Lung (tissue), 12 donors: ENCODE measurements around the gene IFIH1. TPM values are rescaled to one million over a fixed set of nuclear protein-coding genes. Genes with fewer than 3 reads are reported as not detected.

Experiments
- ATAC-seq: fragments of 200-7000 bp; cut with Tn5 transposase; one replicate; pipeline ENCODE4 v1.9.1; 2020; ENCODE audit warnings: moderate number of reproducible peaks; ENCODE audit not compliant: insufficient read depth, low FRiP score
- DNase-seq, 3 donors: peaks; one replicate each; pipeline ENCODE4 v3.0.0-alpha.2; 2013 to 2017
- H3K27ac ChIP-seq, 2 donors: one replicate each; pipeline ENCODE4 v1.5.1; 2013; ENCODE audit warnings: mild to moderate bottlenecking in 2 of 2, moderate library complexity in 2 of 2, control low read depth in 1 of 2, inconsistent platforms in 1 of 2, low read depth in 1 of 2, low read length in 1 of 2
- H3K27me3 ChIP-seq, 3 donors: one replicate each; pipeline ENCODE4 v1.5.1; 2013; ENCODE audit warnings: low read length in 2 of 3; ENCODE audit not compliant: control insufficient read depth in 3 of 3, insufficient read depth in 3 of 3
- H3K36me3 ChIP-seq, 4 donors: one replicate each; pipeline ENCODE4 v1.5.1; 2013; ENCODE audit warnings: low read length in 4 of 4, mild to moderate bottlenecking in 1 of 4, moderate library complexity in 1 of 4; ENCODE audit not compliant: control insufficient read depth in 4 of 4, insufficient read depth in 4 of 4
- H3K4me1 ChIP-seq, 5 donors: one replicate each; pipeline ENCODE4 v1.5.1; 2013; ENCODE audit warnings: low read length in 5 of 5, mild to moderate bottlenecking in 2 of 5, moderate library complexity in 1 of 5; ENCODE audit not compliant: control insufficient read depth in 5 of 5, insufficient read depth in 5 of 5
- H3K4me3 ChIP-seq: one replicate; pipeline ENCODE4 v1.5.1; 2013; ENCODE audit warnings: mild to moderate bottlenecking, control low read depth, moderate library complexity
- H3K9ac ChIP-seq, 2 donors: one replicate each; pipeline ENCODE4 v1.5.1; 2013; ENCODE audit warnings: low read length in 2 of 2, control low read depth in 1 of 2; ENCODE audit not compliant: insufficient read depth in 1 of 2
- H3K9me3 ChIP-seq, 4 donors: one replicate each; pipeline ENCODE4 v1.5.1; 2013; ENCODE audit warnings: low read length in 3 of 4, mild to moderate bottlenecking in 1 of 4, moderate library complexity in 1 of 4; ENCODE audit not compliant: control insufficient read depth in 4 of 4, insufficient read depth in 3 of 4
- WGBS, 2 donors: extraction: QIAGEN DNeasy Blood & Tissue Kit; methylation state at CpG; one replicate each; pipeline ENCODE4 v1.1.7; 2013; 5-methylcytosine and 5-hydroxymethylcytosine counted together
- polyA plus RNA-seq, 2 donors: library from polyadenylated mRNA; stranded (reverse); fragments of 200-250 nt; gene quantifications; one replicate each; pipeline ENCODE4 v1.2.1, GENCODE V29; 2013
- total RNA-seq, 2 donors: library from RNA; depleted of rRNA in 1 of 2; stranded (reverse); fragments of >200 nt in 1 of 2; gene quantifications; one replicate each; pipeline ENCODE4 v1.2.1, GENCODE V29; 2014 to 2021
- TF ChIP-seq, protein P1 (sequence below): IDR thresholded peaks from 2 replicates; pipeline ENCODE4 v1.5.1; 2012; ENCODE audit warnings: mild to moderate bottlenecking; ENCODE audit errors: control extremely low read depth, extremely low read depth
- donor health status: control.
- donor health status: control.
- donor health status: Bipolar disorder and iron deficiency.
- donor health status: healthy.
- donor health status: DM: yes; HTN: yes; CAD: no.

IFIH1 gene
- total and polyA plus RNA-seq, 4 donors, result 9.4 to 26.1 (median 20.1) TPM

DNA sequence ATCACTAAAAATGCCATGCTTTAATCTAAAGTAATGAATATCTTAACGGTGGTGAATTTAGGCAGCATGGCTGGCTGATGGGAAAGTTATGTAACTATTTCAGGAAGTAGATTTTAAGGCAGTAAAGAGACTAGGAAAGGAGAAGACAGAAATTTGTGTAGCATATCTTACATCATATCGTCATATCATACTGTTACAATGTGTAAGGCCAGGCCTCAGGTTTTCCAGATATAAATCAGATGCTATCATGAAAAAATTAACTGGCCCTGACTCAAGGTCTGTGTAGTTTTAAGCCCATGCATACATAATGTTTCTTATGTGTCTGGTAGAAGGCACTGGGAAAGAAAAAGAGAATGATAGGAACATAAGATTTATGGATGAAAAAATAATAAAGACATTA is 66.3 kb downstream of the IFIH1 start:
- H3K9me3 ChIP-seq, result peaks cover 0 to 4% (median 2%) of the 10 kb centered on the region in 4 donors
- no peak for ATAC-seq

DNA sequence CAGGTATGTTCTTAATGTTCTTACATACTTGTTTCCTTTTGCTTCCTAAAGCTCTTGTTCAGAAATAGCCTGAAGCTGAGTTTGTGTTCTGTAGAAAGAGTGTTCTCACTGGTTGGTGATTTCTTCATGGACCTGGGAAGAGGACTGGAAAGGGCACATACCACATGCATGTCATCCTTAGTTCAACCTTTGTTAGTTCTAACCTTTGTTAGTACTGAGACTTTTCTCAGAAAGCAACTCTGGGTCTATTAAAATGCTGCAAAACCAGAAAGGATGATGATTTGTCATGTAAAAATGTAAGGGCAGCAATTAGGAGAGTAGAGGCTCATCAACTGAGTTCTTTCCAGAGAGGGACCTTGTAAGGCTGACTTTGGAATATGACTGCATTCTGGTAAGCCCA is 72.7 kb downstream of the IFIH1 start:
- H3K36me3 ChIP-seq, result peaks cover 0 to 4% (median 0%) of the 10 kb centered on the region in 4 donors
- no peak overlapping the region for H3K9ac ChIP-seq
- TF ChIP-seq, protein P1, sequence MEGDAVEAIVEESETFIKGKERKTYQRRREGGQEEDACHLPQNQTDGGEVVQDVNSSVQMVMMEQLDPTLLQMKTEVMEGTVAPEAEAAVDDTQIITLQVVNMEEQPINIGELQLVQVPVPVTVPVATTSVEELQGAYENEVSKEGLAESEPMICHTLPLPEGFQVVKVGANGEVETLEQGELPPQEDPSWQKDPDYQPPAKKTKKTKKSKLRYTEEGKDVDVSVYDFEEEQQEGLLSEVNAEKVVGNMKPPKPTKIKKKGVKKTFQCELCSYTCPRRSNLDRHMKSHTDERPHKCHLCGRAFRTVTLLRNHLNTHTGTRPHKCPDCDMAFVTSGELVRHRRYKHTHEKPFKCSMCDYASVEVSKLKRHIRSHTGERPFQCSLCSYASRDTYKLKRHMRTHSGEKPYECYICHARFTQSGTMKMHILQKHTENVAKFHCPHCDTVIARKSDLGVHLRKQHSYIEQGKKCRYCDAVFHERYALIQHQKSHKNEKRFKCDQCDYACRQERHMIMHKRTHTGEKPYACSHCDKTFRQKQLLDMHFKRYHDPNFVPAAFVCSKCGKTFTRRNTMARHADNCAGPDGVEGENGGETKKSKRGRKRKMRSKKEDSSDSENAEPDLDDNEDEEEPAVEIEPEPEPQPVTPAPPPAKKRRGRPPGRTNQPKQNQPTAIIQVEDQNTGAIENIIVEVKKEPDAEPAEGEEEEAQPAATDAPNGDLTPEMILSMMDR, result no peak
- no peak overlapping the region for H3K4me3 ChIP-seq
- peaks cover 0 to 4% (median under 1%) of the 10 kb centered on the region in 4 donors for H3K9me3 ChIP-seq
- peaks cover 0 to 9% (median 0%) of the 10 kb centered on the region in 5 donors for H3K4me1 ChIP-seq
- H3K27ac ChIP-seq, result no peak overlapping the region
- H3K27me3 ChIP-seq, result no peaks in the 10 kb centered on the region
- DNase-seq, result no peak
- no peak for ATAC-seq

More for the DNA sequence above, 66.3 kb downstream of the IFIH1 start:
- peaks cover 0 to 9% (median 0%) of the 10 kb centered on the region in 5 donors for H3K4me1 ChIP-seq
- no peak overlapping the region for H3K9ac ChIP-seq
- H3K36me3 ChIP-seq, result peaks cover 0 to 3% (median 0%) of the 10 kb centered on the region in 4 donors
- no peak overlapping the region for H3K27ac ChIP-seq
- H3K4me3 ChIP-seq, result no peak overlapping the region
- no peaks in the 10 kb centered on the region for H3K27me3 ChIP-seq
- 33 to 71% methylated on average over 2 of the region's 2 CpGs for WGBS, 2 donors
- TF ChIP-seq, protein P1, result no peak
- no peak for DNase-seq

DNA sequence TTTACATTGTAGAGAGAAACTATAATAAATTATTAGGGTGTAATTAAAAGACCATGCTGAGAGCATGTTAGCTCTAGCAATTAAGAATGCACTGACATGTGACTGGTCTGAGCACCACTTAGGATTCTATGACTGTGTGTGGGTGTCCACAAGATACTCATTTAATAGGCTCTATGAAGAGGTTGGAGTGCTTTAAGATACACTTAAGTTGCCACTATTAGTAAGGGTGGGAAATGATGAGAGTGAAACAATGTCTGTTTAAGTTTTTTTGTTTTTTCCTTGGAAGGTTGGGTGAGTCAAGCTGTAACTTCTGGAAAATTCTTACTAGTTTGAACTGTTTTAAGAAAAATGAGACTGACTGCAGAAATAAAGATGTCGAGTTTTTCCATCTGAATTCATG is 73.4 kb downstream of the IFIH1 start:
- no peak overlapping the region for H3K4me3 ChIP-seq
- TF ChIP-seq, protein P1, result no peak
- no peaks in the 10 kb centered on the region for H3K27me3 ChIP-seq
- H3K4me1 ChIP-seq, result peaks cover 0 to 9% (median 0%) of the 10 kb centered on the region in 5 donors
- ATAC-seq (peak; percentile 65), DNase-seq (no peak)
- no peak overlapping the region for H3K9ac ChIP-seq
- WGBS, 2 donors, result 81 to 95% methylated on average over 1 of the region's 1 CpG
- H3K27ac ChIP-seq, result peak overlapping the region in 1 of 2 donors; percentile 32
- peaks cover 0 to 2% (median 0%) of the 10 kb centered on the region in 4 donors for H3K9me3 ChIP-seq
- H3K36me3 ChIP-seq, result peaks cover 0 to 7% (median 0%) of the 10 kb centered on the region in 4 donors

DNA sequence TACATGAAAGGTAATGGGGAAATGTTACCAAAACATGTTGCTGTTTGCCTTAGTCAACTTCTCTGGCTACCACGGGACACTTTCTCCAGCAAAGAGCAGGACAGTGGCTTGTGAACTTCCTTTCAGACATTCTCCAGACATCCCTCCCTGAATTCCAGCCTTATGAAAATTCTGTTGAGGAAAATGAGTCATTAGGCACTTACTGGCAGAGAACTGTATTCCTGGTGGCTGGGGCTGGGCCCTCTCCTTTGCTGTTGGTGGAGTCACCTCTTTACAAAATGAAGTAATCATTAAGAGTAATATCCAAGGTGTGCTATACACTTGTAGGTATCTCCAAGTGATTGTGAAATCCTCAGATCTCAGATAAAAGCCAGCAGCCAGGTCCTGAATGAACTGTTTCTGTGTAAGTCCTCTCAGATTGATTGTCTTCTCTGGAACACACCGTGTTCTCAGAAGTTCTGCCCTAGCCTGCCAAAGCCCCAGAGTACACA is 73.9 kb downstream of the IFIH1 start:
- ATAC-seq (peak; percentile 87), DNase-seq (no peak)
- Histone ChIP-seq H3K27ac (peak overlapping the region; percentile 32 to 45), H3K9ac (no peak overlapping the region), H3K4me1 (peaks cover 0 to 9% (median 0%) of the 10 kb centered on the region in 5 donors), H3K4me3 (no peak overlapping the region), H3K9me3 (no peaks in the 10 kb centered on the region), H3K36me3 (peaks cover 0 to 7% (median 0%) of the 10 kb centered on the region in 4 donors), H3K27me3 (no peaks in the 10 kb centered on the region)
- 43 to 69% methylated on average over 2 of the region's 2 CpGs for WGBS, 2 donors
- TF ChIP-seq, protein P1, result no peak
